ENCODE data around the gene PAFAH2. TPM values are rescaled to one million over a fixed set of nuclear protein-coding genes. Genes with fewer than 3 reads are reported as not detected.

The PAFAH2 gene
- total RNA-seq, 1 experiment from 2014 or later: 6.7 TPM

- POLR2A ChIA-PET (ENCODE audit: low non-redundant PET): no interaction called here
- Histone ChIP-seq H3K9me3 (ENCODE audit: low read depth, low read length, poor library complexity, severe bottlenecking) (no peaks in the 10 kb centered on the region), H3K27ac (ENCODE audit: low read depth, low read length, poor library complexity, severe bottlenecking) (no peak overlapping the region), H3K4me3 (ENCODE audit: low read depth, low read length, poor library complexity, severe bottlenecking) (no peak overlapping the region), H3K36me3 (ENCODE audit: insufficient read depth, low read length, poor library complexity, severe bottlenecking) (no peaks in the 10 kb centered on the region), H3K4me1 (ENCODE audit: insufficient read depth, low read length, poor library complexity, severe bottlenecking) (peaks cover 5% of the 10 kb centered on the region), H3K27me3 (replicated peaks; ENCODE audit: insufficient read depth, low read depth, low read length, poor library complexity) (no peaks in the 10 kb centered on the region)
- CTCF ChIA-PET: interaction anchor here (0.8 kb wide), 1 partner anchor 136 kb away, joined by 4 read pairs; no protein-coding TSS in a partner anchor
- no TSS peak for BruUV-seq (replicated peaks)
- intact Hi-C loops (cut with micrococcal nuclease; ENCODE audit: unreplicated experiment): no loop called here
- no peak for DNase-seq (ENCODE audit: low spot score)
- TF ChIP-seq EZH2 (IDR thresholded peaks at IDR 0.05; ENCODE audit: borderline replicate concordance, low read depth, low read length, poor library complexity, severe bottlenecking): no peak
- no peak for TF ChIP-seq CTCF (conservative IDR thresholded peaks at IDR 0.05; ENCODE audit: low read depth, low read length)
Measured at GRCh38 chr1:26031611-26032220, 33.9 kb upstream of the PAFAH2 start.

- no peak for DNase-seq (ENCODE audit: low spot score)
- TF ChIP-seq EZH2 (IDR thresholded peaks at IDR 0.05; ENCODE audit: borderline replicate concordance, low read depth, low read length, poor library complexity, severe bottlenecking) (no peak), CTCF (conservative IDR thresholded peaks at IDR 0.05; ENCODE audit: low read depth, low read length) (no peak)
- Histone ChIP-seq H3K27ac (ENCODE audit: low read depth, low read length, poor library complexity, severe bottlenecking) (no peak overlapping the region), H3K4me1 (ENCODE audit: insufficient read depth, low read length, poor library complexity, severe bottlenecking) (peaks cover 5% of the 10 kb centered on the region), H3K27me3 (replicated peaks; ENCODE audit: insufficient read depth, low read depth, low read length, poor library complexity) (no peaks in the 10 kb centered on the region), H3K36me3 (ENCODE audit: insufficient read depth, low read length, poor library complexity, severe bottlenecking) (no peaks in the 10 kb centered on the region), H3K4me3 (ENCODE audit: low read depth, low read length, poor library complexity, severe bottlenecking) (no peak overlapping the region), H3K9me3 (ENCODE audit: low read depth, low read length, poor library complexity, severe bottlenecking) (no peaks in the 10 kb centered on the region)
- CTCF ChIA-PET: no interaction called here
- POLR2A ChIA-PET (ENCODE audit: low non-redundant PET): no interaction called here
- intact Hi-C loops (cut with micrococcal nuclease; ENCODE audit: unreplicated experiment): no loop called here
- BruUV-seq (replicated peaks): no TSS peak
Measured at GRCh38 chr1:26031196-26031595, 33.3 kb upstream of the PAFAH2 start.

DNA sequence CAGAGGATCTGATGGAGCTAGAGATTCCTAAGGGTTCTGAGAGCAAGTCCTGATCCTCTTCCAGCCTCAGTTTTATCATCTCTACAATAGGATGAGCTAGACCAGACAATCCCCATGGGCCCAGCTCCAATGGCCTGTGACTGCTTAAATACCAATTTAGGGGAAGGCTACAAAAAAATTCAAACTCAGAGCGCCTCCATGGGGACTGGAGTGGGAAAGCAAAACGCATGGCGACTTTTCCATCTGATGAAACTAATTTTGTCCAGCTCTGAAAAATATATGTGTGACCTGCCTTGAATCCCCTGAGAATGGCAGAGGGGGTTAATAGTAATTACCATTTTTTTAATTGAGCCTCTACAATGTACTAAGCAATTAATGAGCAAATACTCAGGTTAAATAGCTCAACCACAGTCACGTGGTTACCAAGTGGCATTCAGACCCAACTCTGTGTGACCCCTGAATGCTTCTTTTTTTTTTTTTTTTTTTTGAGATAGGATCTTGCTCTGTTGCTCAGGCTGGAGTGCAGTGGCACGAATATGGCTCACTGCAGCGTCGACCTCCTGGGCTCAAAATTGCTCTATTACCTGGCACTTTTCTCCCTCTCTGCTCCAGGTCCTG is 32.1 kb upstream of the PAFAH2 start:
- H3K9me3 ChIP-seq (ENCODE audit: low read depth, low read length, poor library complexity, severe bottlenecking): no peaks in the 10 kb centered on the region
- no peak overlapping the region for H3K4me3 ChIP-seq (ENCODE audit: low read depth, low read length, poor library complexity, severe bottlenecking)
- no peak overlapping the region for H3K27ac ChIP-seq (ENCODE audit: low read depth, low read length, poor library complexity, severe bottlenecking)
- BruUV-seq (replicated peaks): no TSS peak
- intact Hi-C loops (cut with micrococcal nuclease; ENCODE audit: unreplicated experiment): no loop called here
- H3K36me3 ChIP-seq (ENCODE audit: insufficient read depth, low read length, poor library complexity, severe bottlenecking): no peaks in the 10 kb centered on the region
- DNase-seq (ENCODE audit: low spot score): peak; percentile 46
- TF ChIP-seq CTCF (conservative IDR thresholded peaks at IDR 0.05; ENCODE audit: low read depth, low read length) (peak; percentile 49), EZH2 (IDR thresholded peaks at IDR 0.05; ENCODE audit: borderline replicate concordance, low read depth, low read length, poor library complexity, severe bottlenecking) (no peak)
- CTCF ChIA-PET: no interaction called here
- POLR2A ChIA-PET (ENCODE audit: low non-redundant PET): no interaction called here
- H3K27me3 ChIP-seq (replicated peaks; ENCODE audit: insufficient read depth, low read depth, low read length, poor library complexity): no peaks in the 10 kb centered on the region
- H3K4me1 ChIP-seq (ENCODE audit: insufficient read depth, low read length, poor library complexity, severe bottlenecking): peaks cover 4% of the 10 kb centered on the region

Data from A673 (cell line).